CD4-positive, alpha-beta T cell (primary cell): Measurements from ENCODE around the gene CRYAA. TPM values are rescaled to one million over a fixed set of nuclear protein-coding genes. Genes with fewer than 3 reads are reported as not detected.

Source experiments
- ATAC-seq: fragments of 200-7000 bp; cut with Tn5 transposase; one replicate; pipeline ENCODE4 v1.10.0; 2022; ENCODE audit warnings: mild to moderate bottlenecking; ENCODE audit not compliant: poor library complexity
- CTCF ChIA-PET: fragments of 350-600 bp; sonication (Branson Sonifier 250); formaldehyde crosslinking; loops from one replicate; lab custom pipeline; 2021; ENCODE audit warnings: antibody characterized with exemption, inconsistent platforms; lab: Charles Lee
- POLR2A ChIA-PET: fragments of 350-600 bp; sonication (Branson Sonifier 250); formaldehyde crosslinking; loops from one replicate; lab custom pipeline; 2021; ENCODE audit warnings: antibody characterized with exemption, inconsistent platforms; lab: Charles Lee
- DNase-seq, 14 experiments: peaks; one replicate each; pipeline ENCODE4 v3.0.0-alpha.2; 2013 to 2020; ENCODE audit warnings: mixed read lengths in 2 of 14
- H3K27ac ChIP-seq, 2 donors: one replicate each; pipeline versions ENCODE4 v1.5.1 to v1.7.0; 2013; ENCODE audit warnings: low read length in 2 of 2, low read depth in 1 of 2, mild to moderate bottlenecking in 1 of 2
- H3K27me3 ChIP-seq, 2 experiments: 1 replicate in 1 of 2; 2 replicates in 1 of 2; pipeline versions ENCODE4 v1.6.1 to v1.7.0; 2013; ENCODE audit warnings: low read length in 2 of 2, control low read depth in 1 of 2, mild to moderate bottlenecking in 1 of 2, moderate library complexity in 1 of 2; ENCODE audit not compliant: insufficient read depth in 2 of 2, control insufficient read depth in 1 of 2
- H3K36me3 ChIP-seq: one replicate; pipeline ENCODE4 v1.6.1; 2013; ENCODE audit warnings: low read length, control low read depth; ENCODE audit not compliant: insufficient read depth
- H3K4me1 ChIP-seq: one replicate; pipeline ENCODE4 v1.6.1; 2013; ENCODE audit warnings: low read length, control low read depth; ENCODE audit not compliant: insufficient read depth
- H3K4me3 ChIP-seq: one replicate; pipeline ENCODE4 v1.5.1; 2013; ENCODE audit warnings: mild to moderate bottlenecking, low read length, moderate library complexity
- H3K9me3 ChIP-seq, 2 experiments: 1 replicate in 1 of 2; 2 replicates in 1 of 2; pipeline versions ENCODE4 v1.6.1 to v1.7.0; 2013; ENCODE audit warnings: low read length in 2 of 2, mild to moderate bottlenecking in 2 of 2, control low read depth in 1 of 2, moderate library complexity in 1 of 2; ENCODE audit not compliant: control insufficient read depth in 1 of 2, insufficient read depth in 1 of 2
- H3K27ac Mint-ChIP-seq: one replicate; pipeline ENCODE4 v1.8.0; 2020; ENCODE audit warnings: mixed read lengths
- H3K27me3 Mint-ChIP-seq: one replicate; pipeline ENCODE4 v1.8.0; 2021; ENCODE audit warnings: mixed read lengths
- H3K36me3 Mint-ChIP-seq: one replicate; pipeline ENCODE4 v1.8.0; 2021; ENCODE audit warnings: low read depth, mixed read lengths
- H3K4me1 Mint-ChIP-seq: one replicate; pipeline ENCODE4 v1.8.0; 2021; ENCODE audit warnings: low read depth, mixed read lengths
- H3K4me3 Mint-ChIP-seq: one replicate; pipeline ENCODE4 v1.8.0; 2020; ENCODE audit warnings: mild to moderate bottlenecking, mixed read lengths
- H3K9me3 Mint-ChIP-seq: one replicate; pipeline ENCODE4 v1.8.0; 2020; ENCODE audit warnings: mixed read lengths
- CTCF ChIP-seq: fragments of 200-600 bp; IDR thresholded peaks from one replicate; pipeline ENCODE4 v1.8.0; 2022; ENCODE audit warnings: antibody characterized with exemption, mild to moderate bottlenecking
- intact Hi-C, 2 experiments: fragments of 100-400 bp; cut with DNase I in 1 of 2; cut with micrococcal nuclease in 1 of 2; formaldehyde crosslinking; loops; one replicate each; pipeline versions ENCODE4 v1.15.1 to v1.9.0; 2023 to 2025; cut with DNase I, micrococcal nuclease
- total RNA-seq, 174 experiments: library from RNA in 2 of 174; stranded (reverse) in 2 of 174; gene quantifications; one replicate each; pipeline ENCODE4 v1.2.3 and lab custom pipeline; 2021 to 2026

Gene CRYAA
- total RNA-seq, 2 experiments from 2014 or later: not detected

GRCh38 chr21:43189936-43190335 is 21.1 kb downstream of the CRYAA start:
- H3K4me3 ChIP-seq: no peak overlapping the region
- Mint-ChIP-seq H3K9me3 (no peaks in the 10 kb centered on the region), H3K4me1 (peaks cover 11% of the 10 kb centered on the region), H3K27me3 (peaks cover 6% of the 10 kb centered on the region), H3K36me3 (no peaks in the 10 kb centered on the region), H3K27ac (no peak overlapping the region), H3K4me3 (no peak overlapping the region)
- H3K27ac ChIP-seq: no peak overlapping the region
- DNase-seq (no peak), ATAC-seq (no peak)
- CTCF ChIA-PET: no interaction called here
- peaks cover 0 to under 1% of the 10 kb centered on the region in 2 experiments for H3K27me3 ChIP-seq
- H3K36me3 ChIP-seq: no peaks in the 10 kb centered on the region
- POLR2A ChIA-PET: no interaction called here
- H3K4me1 ChIP-seq: no peaks in the 10 kb centered on the region
- no peak for TF ChIP-seq CTCF
- no peaks in the 10 kb centered on the region for H3K9me3 ChIP-seq
- intact Hi-C loops: no loop called here

DNA sequence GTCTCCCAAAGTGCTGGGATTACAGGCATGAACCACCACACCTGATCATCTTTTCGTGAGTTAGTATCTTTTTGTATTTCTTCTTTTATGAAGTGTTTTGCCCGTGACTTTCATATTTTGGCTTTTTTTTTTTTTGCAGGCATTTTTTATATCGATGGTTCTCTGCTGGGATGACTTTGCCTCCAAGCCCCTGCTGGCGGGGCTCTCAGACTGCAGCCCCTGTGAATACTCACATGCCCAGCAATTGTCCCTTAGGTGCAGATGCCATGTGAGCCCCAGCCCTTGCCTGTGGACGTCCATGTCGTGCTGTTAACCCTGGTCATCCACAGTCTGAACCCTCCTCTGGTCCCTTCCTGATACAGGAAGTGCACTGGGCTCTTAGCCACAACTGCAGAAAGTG is 21.7 kb downstream of the CRYAA start:
- intact Hi-C loops: no loop called here
- H3K36me3 Mint-ChIP-seq: no peaks in the 10 kb centered on the region
- Histone ChIP-seq H3K4me3 (no peak overlapping the region), H3K27ac (no peak overlapping the region), H3K4me1 (no peaks in the 10 kb centered on the region), H3K36me3 (no peaks in the 10 kb centered on the region), H3K27me3 (peaks cover 0 to 2% of the 10 kb centered on the region in 2 experiments), H3K9me3 (no peaks in the 10 kb centered on the region)
- ChIA-PET CTCF (no interaction called here), POLR2A (no interaction called here)
- peaks cover 6% of the 10 kb centered on the region for H3K27me3 Mint-ChIP-seq
- no peaks in the 10 kb centered on the region for H3K9me3 Mint-ChIP-seq
- no peak overlapping the region for H3K27ac Mint-ChIP-seq
- DNase-seq (peak in 1 of 14 experiments; percentile 3), ATAC-seq (no peak)
- peaks cover 11% of the 10 kb centered on the region for H3K4me1 Mint-ChIP-seq
- no peak for TF ChIP-seq CTCF
- H3K4me3 Mint-ChIP-seq: no peak overlapping the region

DNA sequence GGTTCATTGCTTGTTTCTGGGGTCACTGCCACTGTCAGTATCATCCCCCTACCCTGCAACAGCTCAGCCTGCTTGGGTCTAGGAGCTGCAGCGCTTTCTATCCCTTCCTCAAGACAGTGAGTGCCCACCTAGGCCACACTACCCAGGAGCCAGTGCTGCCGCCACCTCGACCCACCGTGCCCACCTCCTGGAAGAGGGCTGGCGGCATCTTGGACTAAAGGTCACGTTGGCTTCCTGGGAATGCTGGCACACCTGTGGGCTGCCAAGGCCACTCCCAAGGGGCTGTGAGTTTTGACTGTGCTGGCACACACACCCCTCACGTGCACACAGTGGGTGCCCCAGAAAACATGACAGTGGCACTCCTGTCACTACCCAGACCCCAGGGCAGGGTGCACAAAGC is 22.1 kb downstream of the CRYAA start:
- ChIA-PET POLR2A (no interaction called here), CTCF (no interaction called here)
- Histone ChIP-seq H3K27me3 (peaks cover 0 to 2% of the 10 kb centered on the region in 2 experiments), H3K4me1 (no peaks in the 10 kb centered on the region), H3K27ac (no peak overlapping the region), H3K4me3 (no peak overlapping the region), H3K9me3 (no peaks in the 10 kb centered on the region), H3K36me3 (no peaks in the 10 kb centered on the region)
- no peak for ATAC-seq
- Mint-ChIP-seq H3K36me3 (no peaks in the 10 kb centered on the region), H3K4me3 (no peak overlapping the region), H3K27ac (no peak overlapping the region), H3K4me1 (peaks cover 11% of the 10 kb centered on the region), H3K27me3 (peaks cover 6% of the 10 kb centered on the region), H3K9me3 (no peaks in the 10 kb centered on the region)
- DNase-seq: peak in 1 of 14 experiments; percentile 2
- no peak for TF ChIP-seq CTCF
- intact Hi-C loops: no loop called here
